Thyroid gland (tissue), 4 donors: Measurements from ENCODE around the gene PTGS1.

ENCODE experiments used
- CTCF ChIP-seq, 6 experiments: fragments of 200-600 bp in 3 of 6; fragments of 450-650 bp in 3 of 6; sonication (generic) in 3 of 6; IDR thresholded peaks; one replicate each; pipeline ENCODE4 v1.5.1; 2016 to 2019; ENCODE audit warnings: antibody characterized with exemption in 6 of 6, mild to moderate bottlenecking in 2 of 6, inconsistent platforms in 1 of 6, moderate library complexity in 1 of 6
- POLR2A ChIP-seq, 2 donors: fragments of 450-650 bp; IDR thresholded peaks; one replicate each; pipeline ENCODE4 v1.6.1; 2017; ENCODE audit warnings: antibody characterized with exemption in 2 of 2, mild to moderate bottlenecking in 2 of 2, moderate library complexity in 1 of 2

DNA sequence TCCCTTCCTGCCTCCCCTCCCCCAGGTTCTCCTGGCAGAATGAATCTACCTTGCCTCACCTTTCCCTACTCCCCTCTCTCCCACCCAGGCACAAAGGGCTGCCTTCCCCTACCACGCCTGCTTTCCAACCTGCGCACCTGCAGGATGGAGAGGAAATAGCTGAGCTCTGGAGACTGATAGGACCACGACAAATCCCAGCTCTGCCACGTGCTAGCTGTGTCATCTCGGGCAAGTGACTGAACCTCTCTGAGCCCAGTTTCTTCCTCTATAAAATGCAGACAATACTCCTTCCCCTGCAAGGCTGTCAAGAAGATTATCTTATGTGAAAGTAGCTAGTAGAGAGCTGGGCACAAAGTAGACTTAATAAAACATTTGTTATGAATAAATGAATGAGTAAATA lies 31.2 kb upstream of the PTGS1 start:
- TF ChIP-seq CTCF (IDR thresholded peaks at IDR 0.05) (no peak), POLR2A (IDR thresholded peaks at IDR 0.05) (no peak)
